Fibroblast of skin of back (primary cell): ENCODE results near the gene ZNF454. TPM values are rescaled to one million over a fixed set of nuclear protein-coding genes. Genes with fewer than 3 reads are reported as not detected.
A peak's percentile ranks its signal among the peaks of the same experiment; 100 is the strongest.

Experiments used
- DNase-seq: peaks from one replicate; pipeline ENCODE4 v3.0.0-alpha.2; 2013
- polyA plus RNA-seq, 2 experiments: library from polyadenylated mRNA; unstranded; fragments of 120-200 nt; gene quantifications; one replicate each; pipeline ENCODE4 v1.2.1, GENCODE V29; 2013; ENCODE audit not compliant: insufficient read length in 2 of 2

The ZNF454 gene
- 0.75 TPM for polyA plus RNA-seq (2013, experiment 1 of 2; ENCODE audit: insufficient read length)
- polyA plus RNA-seq (2013, experiment 2 of 2; ENCODE audit: insufficient read length) = 1.3 TPM

- DNase-seq = peak; percentile 94
Observed at GRCh38 chr5:178940569-178941360, at the start of gene ZNF454. Gene ZNF454 (plus strand): TSS chr5:178941198. CDS start chr5:178942792, 1,594 bp downstream.

GRCh38 chr5:178895615-178896571 lies 45.1 kb upstream of the ZNF454 start, which contains the start of gene ZFP2:
Gene ZFP2 (plus strand): TSS chr5:178895913. CDS start chr5:178931314, 35,401 bp downstream.
- peak; percentile 59 for DNase-seq

DNA sequence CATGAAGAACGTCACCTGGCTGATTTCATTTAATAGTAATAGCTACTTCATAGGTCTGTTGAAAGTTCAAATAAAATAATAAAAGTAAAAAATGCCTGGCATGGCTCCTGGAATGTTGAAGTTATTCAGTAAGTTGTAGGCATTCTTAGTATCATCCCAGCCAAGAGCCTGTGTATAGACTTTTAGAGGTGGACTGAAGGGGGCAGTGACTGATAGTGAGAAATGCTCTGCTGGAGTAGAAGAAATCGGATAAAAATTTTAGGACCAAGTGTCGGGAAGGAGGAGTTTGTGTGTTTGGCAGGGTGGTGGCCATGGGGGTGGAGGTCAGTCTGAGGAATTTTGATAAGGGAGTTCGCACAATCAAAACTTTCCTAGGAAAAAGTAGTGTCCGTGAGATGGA lies 41.7 kb upstream of the ZNF454 start:
- no peak for DNase-seq

DNA sequence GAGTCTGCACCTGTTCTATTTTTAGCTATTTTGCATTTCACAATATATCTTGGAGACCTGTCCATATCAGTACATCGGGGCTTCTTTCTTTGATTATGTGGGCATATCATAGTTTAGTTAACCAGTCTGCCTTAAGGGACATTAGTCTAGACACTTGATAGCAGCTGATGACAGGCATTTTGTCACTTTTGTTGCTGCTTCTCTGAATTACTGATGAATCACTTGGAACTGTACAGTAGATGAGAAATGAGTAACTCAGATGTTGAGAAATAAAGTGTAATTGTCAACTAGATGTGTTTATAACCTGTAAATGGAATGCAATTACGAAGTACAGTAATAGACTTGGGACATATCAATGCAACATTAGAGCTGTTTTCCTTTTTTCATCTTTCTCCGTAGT lies 38.1 kb upstream of the ZNF454 start:
- no peak for DNase-seq

DNA sequence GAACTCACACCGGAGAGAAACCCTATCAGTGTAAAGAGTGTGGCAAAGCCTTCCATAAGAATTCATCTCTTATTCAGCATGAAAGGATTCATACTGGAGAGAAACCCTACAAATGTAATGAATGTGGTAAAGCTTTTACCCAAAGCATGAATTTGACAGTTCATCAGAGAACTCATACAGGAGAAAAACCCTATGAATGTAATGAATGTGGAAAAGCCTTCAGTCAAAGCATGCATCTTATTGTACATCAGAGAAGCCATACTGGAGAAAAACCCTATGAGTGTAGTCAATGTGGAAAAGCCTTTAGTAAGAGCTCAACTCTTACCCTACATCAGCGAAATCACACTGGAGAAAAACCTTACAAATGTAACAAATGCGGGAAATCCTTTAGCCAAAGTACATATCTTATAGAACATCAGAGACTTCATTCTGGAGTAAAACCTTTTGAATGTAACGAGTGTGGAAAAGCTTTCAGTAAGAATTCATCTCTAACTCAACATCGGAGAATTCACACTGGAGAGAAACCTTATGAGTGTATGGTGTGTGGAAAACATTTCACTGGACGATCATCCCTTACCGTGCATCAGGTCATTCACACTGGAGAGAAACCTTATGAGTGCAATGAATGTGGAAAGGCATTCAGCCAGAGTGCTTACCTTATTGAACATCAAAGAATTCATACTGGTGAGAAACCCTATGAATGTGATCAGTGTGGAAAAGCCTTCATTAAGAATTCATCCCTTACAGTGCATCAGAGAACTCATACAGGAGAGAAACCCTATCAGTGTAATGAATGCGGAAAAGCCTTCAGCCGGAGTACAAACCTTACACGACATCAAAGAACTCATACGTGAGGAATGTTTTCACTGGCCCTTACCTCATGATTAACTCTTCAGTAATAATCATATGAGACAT lies 8.9 kb upstream of the ZNF454 start:
- DNase-seq = no peak

DNA sequence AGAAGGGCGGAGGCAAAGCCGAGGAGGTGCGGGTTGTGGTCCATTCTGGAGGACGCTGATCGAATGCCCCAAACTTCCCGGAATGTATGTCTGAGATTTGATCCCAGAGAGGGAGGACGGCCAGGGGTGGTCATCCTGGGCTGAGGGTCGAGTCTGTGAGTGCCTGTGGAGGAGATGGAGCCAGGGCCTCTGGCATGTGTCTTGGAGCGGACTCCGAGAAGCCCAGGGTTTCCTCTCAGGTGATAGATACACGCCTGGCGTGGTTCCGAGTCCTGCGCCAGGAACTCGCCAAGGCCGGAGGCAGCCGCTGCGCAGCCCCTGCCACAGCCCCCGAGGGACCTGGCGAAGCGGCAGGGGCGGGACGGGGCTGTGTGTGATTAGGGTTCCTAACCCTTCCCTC lies 363 bp downstream of the ZNF454 start:
- DNase-seq = peak; percentile 15

DNA sequence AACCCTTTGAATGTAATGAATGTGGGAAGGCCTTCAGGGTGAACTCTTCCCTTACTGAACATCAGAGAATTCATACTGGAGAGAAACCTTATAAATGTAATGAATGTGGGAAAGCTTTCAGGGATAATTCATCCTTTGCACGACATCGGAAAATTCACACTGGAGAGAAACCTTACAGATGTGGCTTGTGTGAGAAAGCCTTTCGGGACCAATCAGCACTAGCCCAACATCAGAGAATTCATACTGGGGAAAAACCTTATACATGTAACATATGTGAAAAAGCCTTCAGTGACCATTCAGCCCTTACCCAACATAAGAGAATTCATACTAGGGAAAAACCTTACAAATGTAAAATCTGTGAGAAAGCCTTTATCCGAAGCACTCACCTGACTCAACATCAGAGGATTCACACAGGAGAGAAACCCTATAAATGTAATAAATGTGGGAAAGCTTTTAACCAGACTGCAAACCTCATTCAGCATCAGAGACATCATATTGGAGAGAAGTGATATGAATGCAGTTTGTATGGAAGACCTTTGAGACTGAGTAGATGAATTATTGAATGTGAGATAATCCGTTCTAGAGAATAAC lies 24.6 kb downstream of the ZNF454 start:
- no peak for DNase-seq

GRCh38 chr5:178981381-178981780 lies 40.4 kb downstream of the ZNF454 start:
- no peak for DNase-seq

- no peak for DNase-seq
Observed at GRCh38 chr5:178982941-178983340, 41.9 kb downstream of the ZNF454 start.

- no peak for DNase-seq
Observed at GRCh38 chr5:178983728-178984127, 42.7 kb downstream of the ZNF454 start.

GRCh38 chr5:178984145-178985072 lies 43.4 kb downstream of the ZNF454 start:
- DNase-seq = no peak

DNA sequence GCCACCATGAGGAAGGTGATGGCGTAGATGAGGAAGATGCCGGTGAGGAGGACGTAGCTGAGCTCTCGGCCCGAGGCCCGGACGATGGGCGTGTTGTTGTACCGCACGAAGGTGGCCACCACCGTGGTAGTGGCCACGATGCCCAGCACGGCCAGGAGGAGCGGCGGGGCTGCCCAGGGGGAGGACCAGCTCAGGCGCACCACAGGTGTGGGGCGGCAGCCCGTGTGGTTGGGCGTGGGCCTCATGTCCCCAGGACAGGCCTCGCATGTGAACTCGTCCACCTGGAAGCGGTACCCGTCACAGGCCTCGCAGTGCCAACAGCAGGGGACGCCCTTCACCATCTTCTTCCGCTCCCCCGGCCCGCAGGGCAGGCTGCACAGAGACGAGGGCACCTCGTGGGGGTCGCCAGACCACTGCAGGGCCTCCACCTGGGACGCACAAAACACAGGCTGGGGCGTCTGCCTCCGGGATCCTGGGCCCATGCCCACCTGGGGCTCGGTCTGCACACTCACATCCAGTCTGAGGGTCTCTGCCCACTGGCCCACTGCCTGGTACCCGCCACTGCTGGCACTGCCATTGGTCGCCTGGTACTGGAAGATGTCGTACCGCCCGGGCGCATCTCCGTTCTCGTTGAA lies 45.4 kb downstream of the ZNF454 start:
- no peak for DNase-seq

- no peak for DNase-seq
Observed at GRCh38 chr5:178988436-178989220, 47.6 kb downstream of the ZNF454 start.

GRCh38 chr5:178989311-178989710 lies 48.3 kb downstream of the ZNF454 start:
- DNase-seq = no peak

GRCh38 chr5:178990491-178990890 lies 49.5 kb downstream of the ZNF454 start:
- no peak for DNase-seq

DNA sequence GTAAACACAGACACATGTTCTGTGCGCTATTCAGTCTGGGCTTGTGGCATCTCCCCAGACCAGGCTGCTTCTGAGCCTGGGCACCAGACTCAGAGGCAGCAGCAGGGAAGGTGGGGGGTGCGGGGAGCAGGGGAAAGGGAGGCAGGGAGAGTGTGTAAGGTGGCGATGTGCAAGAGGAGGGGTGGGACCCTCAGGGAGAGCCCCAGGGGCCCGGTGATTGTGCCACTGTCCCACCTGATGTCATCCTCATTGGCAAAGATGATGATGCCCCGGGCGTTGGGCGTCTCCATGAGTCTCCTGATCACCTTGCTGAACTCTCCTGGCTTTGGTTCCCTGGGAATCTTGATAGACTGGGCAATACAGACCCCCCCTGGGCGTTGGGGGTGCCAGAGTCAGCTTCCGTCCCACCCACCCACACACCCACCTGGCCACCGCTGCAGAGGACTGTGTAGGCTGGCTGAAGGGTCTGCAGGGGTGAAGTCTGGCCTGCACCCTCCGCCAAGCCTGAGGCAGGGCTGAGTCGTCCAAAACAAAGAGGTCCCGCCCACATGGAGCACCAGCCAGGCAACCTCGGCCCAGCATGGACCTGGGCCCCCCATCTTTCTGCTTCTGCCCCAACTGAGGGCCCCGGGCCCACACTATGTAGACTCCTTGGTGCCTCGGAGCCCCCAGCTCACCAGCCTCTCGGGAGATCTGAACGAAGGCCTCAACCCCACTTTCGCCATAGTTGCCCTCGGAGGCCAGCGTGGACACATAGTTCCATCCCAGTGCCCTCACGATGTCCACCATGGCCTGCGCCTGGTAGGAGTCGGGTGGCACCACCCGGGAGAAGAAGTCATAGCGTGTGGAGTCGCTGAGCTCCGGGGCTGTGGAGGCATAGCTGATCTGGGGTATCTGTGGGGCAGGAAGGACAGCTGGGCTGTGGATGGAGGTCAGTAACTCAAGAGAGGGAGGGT lies 50.5 kb downstream of the ZNF454 start:
- DNase-seq = no peak

- no peak for DNase-seq
Observed at GRCh38 chr5:178992291-178992895, 51.4 kb downstream of the ZNF454 start.
